22Rv1 (cell line): ENCODE data around the gene ZNF575.

Source experiments
- ZFX ChIP-seq: fragments of 450-650 bp; IDR thresholded peaks from 2 replicates; pipeline ENCODE4 v1.6.1; 2017; ENCODE audit warnings: antibody characterized with exemption, borderline replicate concordance
- TF ChIP-seq, protein P1 (sequence below): fragments of 450-650 bp; IDR thresholded peaks from 2 replicates; pipeline ENCODE4 v1.5.1; 2017; ENCODE audit warnings: mild to moderate bottlenecking

DNA sequence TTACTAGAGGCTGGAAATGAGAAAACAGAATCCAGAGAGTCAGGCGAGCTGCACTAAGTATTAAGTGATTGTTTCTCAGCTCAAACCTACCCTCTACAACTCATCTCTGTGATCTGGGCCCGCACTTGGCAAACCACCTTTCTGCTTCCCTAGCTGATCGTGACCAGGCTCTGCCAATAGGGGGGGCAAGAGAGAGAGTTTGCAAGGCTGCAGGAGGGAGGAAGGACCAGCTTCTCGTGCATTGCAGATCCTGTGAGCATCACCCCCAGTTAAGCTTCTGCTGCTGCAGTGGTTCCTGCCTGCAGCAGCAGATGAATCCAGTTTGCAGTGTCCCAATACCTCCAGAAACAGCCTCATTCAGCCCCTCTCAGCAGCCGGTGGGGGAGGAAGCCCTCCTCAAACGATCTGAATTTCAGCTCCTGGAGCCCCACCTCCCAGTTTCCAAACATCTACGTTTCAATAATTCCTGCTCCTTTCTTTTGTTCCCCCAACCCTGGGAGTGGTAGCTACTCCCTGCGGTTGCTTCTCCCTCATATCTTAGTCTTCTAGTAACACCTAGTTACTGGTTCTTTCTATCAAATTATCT, 22.3 kb downstream of the ZNF575 start:
- TF ChIP-seq, protein P1, sequence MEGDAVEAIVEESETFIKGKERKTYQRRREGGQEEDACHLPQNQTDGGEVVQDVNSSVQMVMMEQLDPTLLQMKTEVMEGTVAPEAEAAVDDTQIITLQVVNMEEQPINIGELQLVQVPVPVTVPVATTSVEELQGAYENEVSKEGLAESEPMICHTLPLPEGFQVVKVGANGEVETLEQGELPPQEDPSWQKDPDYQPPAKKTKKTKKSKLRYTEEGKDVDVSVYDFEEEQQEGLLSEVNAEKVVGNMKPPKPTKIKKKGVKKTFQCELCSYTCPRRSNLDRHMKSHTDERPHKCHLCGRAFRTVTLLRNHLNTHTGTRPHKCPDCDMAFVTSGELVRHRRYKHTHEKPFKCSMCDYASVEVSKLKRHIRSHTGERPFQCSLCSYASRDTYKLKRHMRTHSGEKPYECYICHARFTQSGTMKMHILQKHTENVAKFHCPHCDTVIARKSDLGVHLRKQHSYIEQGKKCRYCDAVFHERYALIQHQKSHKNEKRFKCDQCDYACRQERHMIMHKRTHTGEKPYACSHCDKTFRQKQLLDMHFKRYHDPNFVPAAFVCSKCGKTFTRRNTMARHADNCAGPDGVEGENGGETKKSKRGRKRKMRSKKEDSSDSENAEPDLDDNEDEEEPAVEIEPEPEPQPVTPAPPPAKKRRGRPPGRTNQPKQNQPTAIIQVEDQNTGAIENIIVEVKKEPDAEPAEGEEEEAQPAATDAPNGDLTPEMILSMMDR: peak; percentile 90
- no peak for TF ChIP-seq ZFX
